Hematopoietic multipotent progenitor cell treated with erythropoietin and hydrocortisone succinate and interleukin-3 and kit ligand, for 17 days (in vitro differentiated cells): Measurements from ENCODE around the gene STX2.
A peak's percentile ranks its signal among the peaks of the same experiment; 100 is the strongest.
"Not testable (repeated sequence)": the region's sequence is repeated elsewhere in the genome, so short reads cannot be mapped to it uniquely, and the experiment has no call there.

Experiments used
- DNase-seq: peaks from one replicate; pipeline ENCODE4 v3.0.0-alpha.2; 2015; ENCODE audit warnings: low spot score

STX2 gene

GRCh38 chr12:130799051-130799450 is 40.0 kb downstream of the STX2 start:
- DNase-seq = no peak

GRCh38 chr12:130796985-130797686 is 41.9 kb downstream of the STX2 start:
- DNase-seq = no peak

GRCh38 chr12:130795906-130796305 is 43.1 kb downstream of the STX2 start:
- no peak for DNase-seq

GRCh38 chr12:130793554-130793849 is 45.5 kb downstream of the STX2 start:
- DNase-seq = no peak

GRCh38 chr12:130792821-130793553 is 46.1 kb downstream of the STX2 start:
- no peak for DNase-seq

GRCh38 chr12:130791629-130792028 is 47.4 kb downstream of the STX2 start:
- no peak for DNase-seq

GRCh38 chr12:130788515-130788914 is 50.5 kb downstream of the STX2 start:
- no peak for DNase-seq

- no peak for DNase-seq
These were observed 51.3 kb downstream of the STX2 start for GRCh38 chr12:130787445-130788410.

GRCh38 chr12:130787041-130787440 is 52.0 kb downstream of the STX2 start:
- no peak for DNase-seq

GRCh38 chr12:130783110-130783715 is 55.8 kb downstream of the STX2 start:
- DNase-seq = no peak

GRCh38 chr12:130782245-130782644 is 56.8 kb downstream of the STX2 start:
- DNase-seq = not testable (repeated sequence)

- DNase-seq = no peak
These were observed 58.0 kb downstream of the STX2 start for GRCh38 chr12:130780880-130781575.

- DNase-seq = no peak
These were observed 58.7 kb downstream of the STX2 start for GRCh38 chr12:130780325-130780724.

GRCh38 chr12:130778776-130779175 is 60.3 kb downstream of the STX2 start:
- DNase-seq = no peak

GRCh38 chr12:130776857-130777339 is 62.2 kb downstream of the STX2 start:
- DNase-seq = no peak

GRCh38 chr12:130775953-130776856 is 62.8 kb downstream of the STX2 start:
- DNase-seq = no peak

GRCh38 chr12:130770413-130771028 is 68.5 kb downstream of the STX2 start:
- DNase-seq = no peak

- DNase-seq = no peak
These were observed 70.9 kb downstream of the STX2 start for GRCh38 chr12:130768120-130768519.

- DNase-seq = no peak
These were observed 72.6 kb downstream of the STX2 start for GRCh38 chr12:130766470-130766869.

GRCh38 chr12:130765186-130765659 is 73.8 kb downstream of the STX2 start:
- DNase-seq = peak; percentile 11
